Fibroblast of pulmonary artery (primary cell): Measurements from ENCODE around the gene TENM4.

Experiments
- DNase-seq: peaks from one replicate; pipeline ENCODE4 v3.0.0-alpha.2; 2010; ENCODE audit warnings: low read depth
- H3K4me3 ChIP-seq: replicated peaks from 2 replicates; pipeline ENCODE4 v1.5.1; 2011; ENCODE audit warnings: low read depth, mild to moderate bottlenecking, control low read depth, low read length, moderate library complexity
- TF ChIP-seq, protein P1 (sequence below): IDR thresholded peaks from 2 replicates; pipeline ENCODE4 v1.5.1; 2011; ENCODE audit warnings: mild to moderate bottlenecking, control low read depth, low read length, inconsistent platforms; ENCODE audit errors: missing control alignments

TENM4 gene

DNA sequence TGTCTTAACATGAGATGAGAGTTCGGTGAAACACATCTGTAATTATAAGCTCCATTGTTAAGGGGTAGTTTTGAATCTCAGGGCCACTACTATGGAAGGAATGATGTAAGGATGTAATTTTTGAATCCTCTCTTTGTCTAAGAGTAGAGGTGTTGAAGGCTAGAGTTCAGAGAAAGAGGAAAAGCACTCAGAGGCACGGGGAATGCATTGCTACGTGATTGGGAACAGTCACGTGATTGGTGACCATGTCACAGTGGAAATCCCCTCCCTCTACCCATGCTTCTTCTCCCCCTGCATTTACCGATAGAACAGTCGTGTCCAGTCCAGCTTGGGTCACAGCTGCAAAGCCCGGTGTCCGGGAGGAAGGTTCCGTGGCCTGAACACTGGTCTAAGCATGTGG is 635.8 kb downstream of the TENM4 start:
- TF ChIP-seq, protein P1, sequence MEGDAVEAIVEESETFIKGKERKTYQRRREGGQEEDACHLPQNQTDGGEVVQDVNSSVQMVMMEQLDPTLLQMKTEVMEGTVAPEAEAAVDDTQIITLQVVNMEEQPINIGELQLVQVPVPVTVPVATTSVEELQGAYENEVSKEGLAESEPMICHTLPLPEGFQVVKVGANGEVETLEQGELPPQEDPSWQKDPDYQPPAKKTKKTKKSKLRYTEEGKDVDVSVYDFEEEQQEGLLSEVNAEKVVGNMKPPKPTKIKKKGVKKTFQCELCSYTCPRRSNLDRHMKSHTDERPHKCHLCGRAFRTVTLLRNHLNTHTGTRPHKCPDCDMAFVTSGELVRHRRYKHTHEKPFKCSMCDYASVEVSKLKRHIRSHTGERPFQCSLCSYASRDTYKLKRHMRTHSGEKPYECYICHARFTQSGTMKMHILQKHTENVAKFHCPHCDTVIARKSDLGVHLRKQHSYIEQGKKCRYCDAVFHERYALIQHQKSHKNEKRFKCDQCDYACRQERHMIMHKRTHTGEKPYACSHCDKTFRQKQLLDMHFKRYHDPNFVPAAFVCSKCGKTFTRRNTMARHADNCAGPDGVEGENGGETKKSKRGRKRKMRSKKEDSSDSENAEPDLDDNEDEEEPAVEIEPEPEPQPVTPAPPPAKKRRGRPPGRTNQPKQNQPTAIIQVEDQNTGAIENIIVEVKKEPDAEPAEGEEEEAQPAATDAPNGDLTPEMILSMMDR: no peak
- H3K4me3 ChIP-seq: no peak overlapping the region
- DNase-seq: no peak

DNA sequence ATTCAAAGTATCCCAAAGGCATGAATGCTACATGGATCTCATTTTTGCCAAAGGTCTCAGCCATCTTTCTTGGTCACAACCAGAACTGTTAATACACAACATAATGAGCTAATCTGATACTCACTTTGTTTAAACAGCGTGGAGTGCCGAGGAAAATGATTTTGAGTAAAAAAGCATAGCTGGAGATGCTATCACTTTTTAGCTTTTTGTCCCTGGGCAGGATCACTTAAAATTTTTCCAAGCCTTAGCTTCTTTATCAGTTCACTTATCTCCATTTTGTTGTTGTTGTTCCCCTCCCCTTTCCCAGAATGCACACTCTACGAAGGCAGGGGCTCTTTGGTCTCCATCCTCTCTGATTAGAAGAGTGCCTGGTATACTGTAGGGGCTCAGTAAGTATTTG is 636.8 kb downstream of the TENM4 start:
- TF ChIP-seq, protein P1: no peak
- DNase-seq: no peak
- no peak overlapping the region for H3K4me3 ChIP-seq

DNA sequence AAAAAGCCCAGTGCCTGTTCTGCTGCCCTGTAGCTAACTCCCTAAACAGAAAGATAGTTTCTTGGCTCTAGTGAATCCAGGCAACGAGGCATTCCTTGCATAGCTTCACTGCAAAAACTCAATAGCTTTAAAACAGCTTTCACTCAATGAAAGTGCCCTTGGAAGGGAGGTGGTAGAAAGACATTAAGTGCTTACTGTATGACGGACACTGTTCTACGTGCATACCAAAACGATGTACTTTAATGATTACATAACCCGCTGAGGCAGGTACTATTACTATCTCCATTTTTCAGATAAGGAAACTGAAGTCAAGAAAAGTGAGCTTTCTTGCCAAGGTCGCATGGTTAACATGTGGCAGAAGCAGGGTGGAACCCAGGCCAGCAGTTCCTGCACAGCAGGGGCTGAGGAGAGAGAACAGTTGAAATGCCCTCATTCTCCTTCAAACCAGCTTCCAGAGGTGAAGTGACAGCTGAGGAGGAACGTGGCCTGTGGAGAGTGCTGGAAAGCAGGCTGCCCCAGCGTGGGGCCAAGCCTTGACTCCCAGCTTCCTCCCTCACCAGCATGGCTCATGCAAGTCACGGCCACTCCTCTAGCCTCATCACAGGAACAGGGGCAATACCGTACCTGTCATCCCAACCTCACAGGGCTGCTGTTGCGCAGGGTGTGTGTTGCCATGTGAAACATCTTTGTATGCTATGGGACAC is 638.6 kb downstream of the TENM4 start:
- no peak overlapping the region for H3K4me3 ChIP-seq
- TF ChIP-seq, protein P1: no peak
- peak; percentile 36 for DNase-seq

DNA sequence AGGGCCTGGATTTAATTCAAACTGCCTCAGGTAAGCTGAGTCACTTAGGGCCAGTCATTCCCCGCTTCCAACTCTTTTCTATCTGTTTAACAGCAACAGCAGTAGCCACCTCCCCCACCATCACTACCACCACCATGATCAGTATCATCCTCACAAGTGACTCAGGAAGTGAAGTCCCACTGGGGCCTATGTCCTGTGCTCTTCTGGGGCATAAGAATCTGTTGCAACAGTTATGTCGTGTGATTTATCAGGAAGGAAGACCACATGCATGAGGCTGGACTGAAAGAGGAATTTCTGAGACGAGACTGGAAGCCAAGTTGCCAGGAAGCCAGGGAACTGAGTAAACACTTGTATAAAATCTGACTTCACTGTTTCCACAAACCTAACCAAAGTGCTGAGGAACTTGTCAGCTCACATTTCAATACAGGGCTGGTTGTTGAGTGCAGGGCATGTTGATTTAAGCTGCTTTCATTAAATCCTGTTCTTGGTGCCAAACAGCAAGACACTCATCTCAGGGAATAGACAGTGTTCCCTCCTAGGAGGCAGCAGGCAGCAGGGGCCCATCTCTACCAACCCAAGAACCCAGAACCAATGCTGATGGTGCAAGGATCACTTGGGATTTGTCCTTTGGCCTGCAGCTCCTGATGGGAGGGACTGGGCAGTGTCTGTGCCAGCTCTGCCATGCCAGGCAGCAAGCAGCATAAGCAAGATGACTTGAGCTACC is 639.5 kb downstream of the TENM4 start:
- H3K4me3 ChIP-seq: no peak overlapping the region
- TF ChIP-seq, protein P1: no peak
- DNase-seq: peak; percentile 91

DNA sequence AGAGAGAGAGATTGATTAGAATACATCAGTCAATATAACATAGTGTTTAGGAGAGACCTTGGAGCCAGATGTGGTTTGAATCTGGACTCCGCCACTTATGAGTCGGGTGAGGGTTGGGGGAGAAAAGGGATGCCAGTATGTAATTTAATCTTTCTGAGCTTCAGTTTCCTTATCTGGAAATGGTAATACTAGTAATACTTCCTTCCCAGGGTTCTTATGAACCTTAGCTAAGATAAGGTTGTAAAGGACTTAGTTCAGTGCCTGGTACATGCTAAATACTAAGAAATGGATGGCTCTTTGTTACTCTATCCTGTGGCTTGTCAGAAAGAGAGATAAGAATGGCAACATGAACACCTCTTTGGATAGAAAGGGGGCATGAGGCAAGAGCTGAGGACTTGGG is 640.1 kb downstream of the TENM4 start:
- no peak overlapping the region for H3K4me3 ChIP-seq
- TF ChIP-seq, protein P1: no peak

DNA sequence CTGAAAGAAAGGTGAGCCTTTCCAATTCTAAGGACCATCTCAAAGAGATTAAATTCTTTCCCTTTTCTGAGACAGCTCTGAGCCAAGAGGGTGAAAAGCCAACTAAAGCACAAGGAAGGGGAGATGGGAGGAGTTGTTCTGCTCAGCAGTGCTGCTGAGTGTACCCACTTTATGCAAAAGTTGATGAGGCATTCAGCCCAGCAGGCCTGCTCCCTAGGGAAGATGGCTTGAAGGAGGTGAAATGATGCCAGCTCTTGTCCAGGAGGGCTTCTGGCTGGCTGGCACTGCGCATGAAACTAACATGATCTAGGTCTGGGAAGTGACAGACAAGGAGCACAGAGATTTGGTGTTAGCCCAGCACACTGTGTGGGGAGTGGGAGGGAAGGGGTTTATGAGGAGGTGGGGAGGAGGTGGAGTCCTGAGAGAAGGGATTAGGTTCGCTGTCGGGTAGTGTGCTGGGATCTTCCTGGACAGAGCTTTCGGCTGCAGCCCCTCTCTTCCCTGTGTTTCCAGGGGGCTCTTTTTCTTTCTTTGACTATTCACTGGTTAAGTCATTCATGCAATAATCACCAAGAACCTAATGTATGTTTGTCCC is 640.6 kb downstream of the TENM4 start:
- no peak for DNase-seq
- TF ChIP-seq, protein P1: no peak
- H3K4me3 ChIP-seq: no peak overlapping the region

More for the DNA sequence above, 640.1 kb downstream of the TENM4 start:
- peak; percentile 26 for DNase-seq
